Endodermal cell (in vitro differentiated cells): ENCODE measurements around the gene MED22. TPM values are rescaled to one million over a fixed set of nuclear protein-coding genes. Genes with fewer than 3 reads are reported as not detected.

Source experiments
- DNase-seq: peaks from one replicate; pipeline ENCODE4 v3.0.0-alpha.2; 2017
- H3K27ac ChIP-seq: 2 replicates; pipeline ENCODE4 v1.5.1; 2013; ENCODE audit warnings: mild to moderate bottlenecking, low read depth, low read length, moderate library complexity
- H3K27me3 ChIP-seq: 2 replicates; pipeline ENCODE4 v1.6.1; 2013; ENCODE audit warnings: mild to moderate bottlenecking, low read length, moderate library complexity; ENCODE audit not compliant: insufficient read depth, control insufficient read depth, poor library complexity, severe bottlenecking
- H3K36me3 ChIP-seq: 2 replicates; pipeline ENCODE4 v1.7.0; 2013; ENCODE audit warnings: mild to moderate bottlenecking, low read length, moderate library complexity; ENCODE audit not compliant: control insufficient read depth, insufficient read depth
- H3K4me1 ChIP-seq: one replicate; pipeline ENCODE4 v1.7.0; 2013; ENCODE audit warnings: low read length; ENCODE audit not compliant: control insufficient read depth, insufficient read depth
- H3K4me3 ChIP-seq: 2 replicates; pipeline ENCODE4 v1.5.1; 2013; ENCODE audit warnings: mild to moderate bottlenecking, low read length, moderate library complexity
- H3K9ac ChIP-seq: 2 replicates; pipeline ENCODE4 v1.6.1; 2013; ENCODE audit warnings: mild to moderate bottlenecking, low read length, moderate library complexity; ENCODE audit not compliant: poor library complexity, severe bottlenecking; ENCODE audit errors: extremely low read depth
- H3K9me3 ChIP-seq: 2 replicates; pipeline ENCODE4 v1.6.1; 2013; ENCODE audit warnings: mild to moderate bottlenecking, low read length, moderate library complexity; ENCODE audit not compliant: control insufficient read depth
- H3K27ac Mint-ChIP-seq: 2 replicates; pipeline ENCODE4 v1.8.0; 2020; ENCODE audit warnings: mixed read lengths
- H3K27me3 Mint-ChIP-seq: 2 replicates; pipeline ENCODE4 v1.8.0; 2021; ENCODE audit warnings: mild to moderate bottlenecking, mixed read lengths; ENCODE audit not compliant: insufficient read depth
- H3K36me3 Mint-ChIP-seq: 2 replicates; pipeline ENCODE4 v1.8.0; 2020; ENCODE audit warnings: low read depth, mixed read lengths
- H3K4me1 Mint-ChIP-seq: 2 replicates; pipeline ENCODE4 v1.8.0; 2020; ENCODE audit warnings: mixed read lengths
- H3K4me3 Mint-ChIP-seq: 2 replicates; pipeline ENCODE4 v1.8.0; 2020; ENCODE audit warnings: mild to moderate bottlenecking, moderate library complexity, mixed read lengths
- H3K9me3 Mint-ChIP-seq: 2 replicates; pipeline ENCODE4 v1.8.0; 2020; ENCODE audit warnings: mild to moderate bottlenecking, mixed read lengths
- WGBS, 2 experiments: methylation state at CpG; one replicate each; pipeline versions ENCODE4 v1.1.5 to v1.1.7; 2013; ENCODE audit warnings: missing lambda C conversion rate in 2 of 2, mixed read lengths in 1 of 2; ENCODE audit not compliant: insufficient coverage in 1 of 2, insufficient read length in 1 of 2; 5-methylcytosine and 5-hydroxymethylcytosine counted together
- total RNA-seq, 2 donors: library from RNA; stranded (reverse); fragmentation: NEBNext Ultra II Directional in 1 of 2; extraction: Animal tissue kit (Norgen Biotek cat#: 25700) in 1 of 2; gene quantifications; 2 replicates in 1 of 2; 3 replicates in 1 of 2; pipeline ENCODE4 v1.2.1, GENCODE V29; 2021
- TF ChIP-seq, protein P1 (sequence below): fragments of 200-600 bp; sonication (generic); conservative IDR thresholded peaks from 2 replicates; pipeline ENCODE4 v1.5.0; 2021; ENCODE audit warnings: antibody characterized with exemption, mild to moderate bottlenecking

Gene MED22
- total RNA-seq, 2 donors from 2014 or later, result 54.6 to 57.3 TPM

GRCh38 chr9:133309608-133310007 is 38.3 kb downstream of the MED22 start:
- no peak overlapping the region for H3K4me3 ChIP-seq
- WGBS, 2 experiments, result 90 to 93% methylated on average over 4 to 6 of the region's 6 CpGs
- H3K27ac ChIP-seq, result no peak overlapping the region
- no peaks in the 10 kb centered on the region for H3K36me3 Mint-ChIP-seq
- no peak for DNase-seq
- H3K4me3 Mint-ChIP-seq, result no peak overlapping the region
- no peak overlapping the region for H3K9ac ChIP-seq
- no peaks in the 10 kb centered on the region for H3K4me1 Mint-ChIP-seq
- peaks cover 15% of the 10 kb centered on the region for H3K27me3 Mint-ChIP-seq
- no peaks in the 10 kb centered on the region for H3K4me1 ChIP-seq
- peaks cover 8% of the 10 kb centered on the region for H3K9me3 ChIP-seq
- H3K27me3 ChIP-seq, result no peaks in the 10 kb centered on the region
- no peaks in the 10 kb centered on the region for H3K36me3 ChIP-seq
- TF ChIP-seq, protein P1, sequence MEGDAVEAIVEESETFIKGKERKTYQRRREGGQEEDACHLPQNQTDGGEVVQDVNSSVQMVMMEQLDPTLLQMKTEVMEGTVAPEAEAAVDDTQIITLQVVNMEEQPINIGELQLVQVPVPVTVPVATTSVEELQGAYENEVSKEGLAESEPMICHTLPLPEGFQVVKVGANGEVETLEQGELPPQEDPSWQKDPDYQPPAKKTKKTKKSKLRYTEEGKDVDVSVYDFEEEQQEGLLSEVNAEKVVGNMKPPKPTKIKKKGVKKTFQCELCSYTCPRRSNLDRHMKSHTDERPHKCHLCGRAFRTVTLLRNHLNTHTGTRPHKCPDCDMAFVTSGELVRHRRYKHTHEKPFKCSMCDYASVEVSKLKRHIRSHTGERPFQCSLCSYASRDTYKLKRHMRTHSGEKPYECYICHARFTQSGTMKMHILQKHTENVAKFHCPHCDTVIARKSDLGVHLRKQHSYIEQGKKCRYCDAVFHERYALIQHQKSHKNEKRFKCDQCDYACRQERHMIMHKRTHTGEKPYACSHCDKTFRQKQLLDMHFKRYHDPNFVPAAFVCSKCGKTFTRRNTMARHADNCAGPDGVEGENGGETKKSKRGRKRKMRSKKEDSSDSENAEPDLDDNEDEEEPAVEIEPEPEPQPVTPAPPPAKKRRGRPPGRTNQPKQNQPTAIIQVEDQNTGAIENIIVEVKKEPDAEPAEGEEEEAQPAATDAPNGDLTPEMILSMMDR, result no peak
- H3K9me3 Mint-ChIP-seq, result peaks cover 13% of the 10 kb centered on the region
- no peak overlapping the region for H3K27ac Mint-ChIP-seq

DNA sequence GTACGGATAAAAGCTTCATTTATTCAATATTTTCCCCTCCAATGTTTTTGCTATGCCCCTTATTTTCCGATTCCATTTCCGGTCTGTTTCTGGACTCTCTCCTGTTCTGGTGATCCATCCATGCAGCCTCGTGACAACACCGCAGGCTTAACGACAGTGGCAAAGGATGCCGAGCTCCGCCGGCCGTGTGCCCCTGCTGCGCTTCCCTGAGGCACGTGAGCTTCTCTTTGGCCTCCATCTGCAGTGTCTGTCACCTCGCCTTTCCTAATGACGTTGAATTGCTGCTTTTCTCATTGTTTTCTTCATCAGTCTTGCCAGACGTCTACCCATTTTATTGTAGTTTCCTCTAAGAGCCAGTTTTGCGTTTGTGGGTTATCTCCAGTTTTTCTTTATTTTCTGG is 40.6 kb downstream of the MED22 start:
- no peaks in the 10 kb centered on the region for H3K27me3 ChIP-seq
- H3K4me3 Mint-ChIP-seq, result no peak overlapping the region
- 85 to 88% methylated on average over 15 to 16 of the region's 16 CpGs for WGBS, 2 experiments

GRCh38 chr9:133306242-133307204 is 41.4 kb downstream of the MED22 start:
- Mint-ChIP-seq H3K9me3 (peaks cover 13% of the 10 kb centered on the region), H3K36me3 (no peaks in the 10 kb centered on the region), H3K4me1 (no peaks in the 10 kb centered on the region), H3K4me3 (no peak overlapping the region), H3K27ac (no peak overlapping the region), H3K27me3 (peaks cover 15% of the 10 kb centered on the region)
- DNase-seq, result no peak
- Histone ChIP-seq H3K9me3 (peaks cover 8% of the 10 kb centered on the region), H3K9ac (no peak overlapping the region), H3K36me3 (no peaks in the 10 kb centered on the region), H3K4me1 (no peaks in the 10 kb centered on the region), H3K4me3 (no peak overlapping the region), H3K27me3 (no peaks in the 10 kb centered on the region), H3K27ac (no peak overlapping the region)
- TF ChIP-seq, protein P1, result no peak
- 89 to 91% methylated on average over 20 to 31 of the region's 31 CpGs for WGBS, 2 experiments

More for the DNA sequence above, 40.6 kb downstream of the MED22 start:
- DNase-seq, result no peak
- Mint-ChIP-seq H3K4me1 (no peaks in the 10 kb centered on the region), H3K36me3 (no peaks in the 10 kb centered on the region), H3K27me3 (peaks cover 15% of the 10 kb centered on the region), H3K9me3 (peaks cover 13% of the 10 kb centered on the region), H3K27ac (no peak overlapping the region)
- Histone ChIP-seq H3K36me3 (no peaks in the 10 kb centered on the region), H3K9me3 (peaks cover 8% of the 10 kb centered on the region), H3K4me3 (no peak overlapping the region), H3K4me1 (no peaks in the 10 kb centered on the region), H3K27ac (no peak overlapping the region), H3K9ac (no peak overlapping the region)
- TF ChIP-seq, protein P1, result no peak
